Lung (tissue), 16 donors: Measurements from ENCODE around the gene APPBP2. TPM values are rescaled to one million over a fixed set of nuclear protein-coding genes. Genes with fewer than 3 reads are reported as not detected.

ENCODE experiments used
- ATAC-seq: fragments of 200-7000 bp; cut with Tn5 transposase; one replicate; pipeline ENCODE4 v1.9.1; 2020; ENCODE audit warnings: moderate number of reproducible peaks; ENCODE audit not compliant: insufficient read depth, low FRiP score
- DNase-seq, 3 donors: peaks; one replicate each; pipeline ENCODE4 v3.0.0-alpha.2; 2013 to 2017
- H3K27ac ChIP-seq, 2 donors: one replicate each; pipeline ENCODE4 v1.5.1; 2013; ENCODE audit warnings: mild to moderate bottlenecking in 2 of 2, moderate library complexity in 2 of 2, control low read depth in 1 of 2, inconsistent platforms in 1 of 2, low read depth in 1 of 2, low read length in 1 of 2
- H3K27me3 ChIP-seq, 3 donors: one replicate each; pipeline ENCODE4 v1.5.1; 2013; ENCODE audit warnings: low read length in 2 of 3; ENCODE audit not compliant: control insufficient read depth in 3 of 3, insufficient read depth in 3 of 3
- H3K36me3 ChIP-seq, 4 donors: one replicate each; pipeline ENCODE4 v1.5.1; 2013; ENCODE audit warnings: low read length in 4 of 4, mild to moderate bottlenecking in 1 of 4, moderate library complexity in 1 of 4; ENCODE audit not compliant: control insufficient read depth in 4 of 4, insufficient read depth in 4 of 4
- H3K4me1 ChIP-seq, 5 donors: one replicate each; pipeline ENCODE4 v1.5.1; 2013; ENCODE audit warnings: low read length in 5 of 5, mild to moderate bottlenecking in 2 of 5, moderate library complexity in 1 of 5; ENCODE audit not compliant: control insufficient read depth in 5 of 5, insufficient read depth in 5 of 5
- H3K4me3 ChIP-seq: one replicate; pipeline ENCODE4 v1.5.1; 2013; ENCODE audit warnings: mild to moderate bottlenecking, control low read depth, moderate library complexity
- H3K9ac ChIP-seq, 2 donors: one replicate each; pipeline ENCODE4 v1.5.1; 2013; ENCODE audit warnings: low read length in 2 of 2, control low read depth in 1 of 2; ENCODE audit not compliant: insufficient read depth in 1 of 2
- H3K9me3 ChIP-seq, 4 donors: one replicate each; pipeline ENCODE4 v1.5.1; 2013; ENCODE audit warnings: low read length in 3 of 4, mild to moderate bottlenecking in 1 of 4, moderate library complexity in 1 of 4; ENCODE audit not compliant: control insufficient read depth in 4 of 4, insufficient read depth in 3 of 4
- WGBS, 2 donors: extraction: QIAGEN DNeasy Blood & Tissue Kit; methylation state at CpG; one replicate each; pipeline ENCODE4 v1.1.7; 2013; 5-methylcytosine and 5-hydroxymethylcytosine counted together
- long read RNA-seq, 5 donors: transcript quantifications; one replicate each; lab custom pipeline, GENCODE V29; 2026
- polyA plus RNA-seq, 2 donors: library from polyadenylated mRNA; stranded (reverse); fragments of 200-250 nt; gene quantifications; one replicate each; pipeline ENCODE4 v1.2.1, GENCODE V29; 2013
- total RNA-seq, 2 donors: library from RNA; depleted of rRNA in 1 of 2; stranded (reverse); fragments of >200 nt in 1 of 2; gene quantifications; one replicate each; pipeline ENCODE4 v1.2.1, GENCODE V29; 2014 to 2021
- TF ChIP-seq, protein P1 (sequence below): IDR thresholded peaks from 2 replicates; pipeline ENCODE4 v1.5.1; 2012; ENCODE audit warnings: mild to moderate bottlenecking; ENCODE audit errors: control extremely low read depth, extremely low read depth
- donor health status: control.
- donor health status: control.
- donor health status: Bipolar disorder and iron deficiency.
- donor health status: healthy.
- donor health status: DM: yes; HTN: yes; CAD: no.

Gene APPBP2
- total RNA-seq (10 to 100 TPM; 30.9 to 57.8 TPM), polyA plus RNA-seq (10 to 100 TPM in 1 of 2 donors, 1 to 10 TPM in 1; 5.7 to 10.4 TPM)
- long read RNA-seq, donor 1, full-length matches to known transcripts: 9 of 9 reads
- long read RNA-seq, donor 1, partial matches to known transcripts: 0 of 9 reads
- long read RNA-seq, donor 1, other reads (novel, unspliced or antisense): 0 of 9 reads
- long read RNA-seq, donor 2, full-length matches to known transcripts: 3 of 3 reads
- long read RNA-seq, donor 2, partial matches to known transcripts: 0 of 3 reads
- long read RNA-seq, donor 2, other reads (novel, unspliced or antisense): 0 of 3 reads
- long read RNA-seq, donor 3, full-length matches to known transcripts: 5 of 5 reads
- long read RNA-seq, donor 3, partial matches to known transcripts: 0 of 5 reads
- long read RNA-seq, donor 3, other reads (novel, unspliced or antisense): 0 of 5 reads
- long read RNA-seq, donor 4: 0 reads
- long read RNA-seq, donor 5, full-length matches to known transcripts: 8 of 8 reads
- long read RNA-seq, donor 5, partial matches to known transcripts: 0 of 8 reads
- long read RNA-seq, donor 5, other reads (novel, unspliced or antisense): 0 of 8 reads

- Histone ChIP-seq H3K27ac (peak within 1 kb of the TSS; percentile 98 to 99), H3K27me3 (no peaks in the 10 kb centered on the region), H3K9me3 (no peaks in the 10 kb centered on the region), H3K4me3 (peak within 1 kb of the TSS; percentile 67), H3K9ac (peak within 1 kb of the TSS; percentile 94 to 99), H3K4me1 (peaks cover 0 to 35% (median 3%) of the 10 kb centered on the region in 5 donors), H3K36me3 (peaks cover 0 to 2% (median 0%) of the 10 kb centered on the region in 4 donors)
- TF ChIP-seq, protein P1, sequence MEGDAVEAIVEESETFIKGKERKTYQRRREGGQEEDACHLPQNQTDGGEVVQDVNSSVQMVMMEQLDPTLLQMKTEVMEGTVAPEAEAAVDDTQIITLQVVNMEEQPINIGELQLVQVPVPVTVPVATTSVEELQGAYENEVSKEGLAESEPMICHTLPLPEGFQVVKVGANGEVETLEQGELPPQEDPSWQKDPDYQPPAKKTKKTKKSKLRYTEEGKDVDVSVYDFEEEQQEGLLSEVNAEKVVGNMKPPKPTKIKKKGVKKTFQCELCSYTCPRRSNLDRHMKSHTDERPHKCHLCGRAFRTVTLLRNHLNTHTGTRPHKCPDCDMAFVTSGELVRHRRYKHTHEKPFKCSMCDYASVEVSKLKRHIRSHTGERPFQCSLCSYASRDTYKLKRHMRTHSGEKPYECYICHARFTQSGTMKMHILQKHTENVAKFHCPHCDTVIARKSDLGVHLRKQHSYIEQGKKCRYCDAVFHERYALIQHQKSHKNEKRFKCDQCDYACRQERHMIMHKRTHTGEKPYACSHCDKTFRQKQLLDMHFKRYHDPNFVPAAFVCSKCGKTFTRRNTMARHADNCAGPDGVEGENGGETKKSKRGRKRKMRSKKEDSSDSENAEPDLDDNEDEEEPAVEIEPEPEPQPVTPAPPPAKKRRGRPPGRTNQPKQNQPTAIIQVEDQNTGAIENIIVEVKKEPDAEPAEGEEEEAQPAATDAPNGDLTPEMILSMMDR: no peak
- DNase-seq (peak; percentile 93 to 96 (median 95)), ATAC-seq (peak; percentile 96)
- 0 to 1% methylated on average over 69 of the region's 69 CpGs for WGBS, 2 donors
These were observed at the start of gene APPBP2 for GRCh38 chr17:60525685-60526514. Gene APPBP2 (minus strand): TSS chr17:60526242. CDS start chr17:60525931, 311 bp downstream.

DNA sequence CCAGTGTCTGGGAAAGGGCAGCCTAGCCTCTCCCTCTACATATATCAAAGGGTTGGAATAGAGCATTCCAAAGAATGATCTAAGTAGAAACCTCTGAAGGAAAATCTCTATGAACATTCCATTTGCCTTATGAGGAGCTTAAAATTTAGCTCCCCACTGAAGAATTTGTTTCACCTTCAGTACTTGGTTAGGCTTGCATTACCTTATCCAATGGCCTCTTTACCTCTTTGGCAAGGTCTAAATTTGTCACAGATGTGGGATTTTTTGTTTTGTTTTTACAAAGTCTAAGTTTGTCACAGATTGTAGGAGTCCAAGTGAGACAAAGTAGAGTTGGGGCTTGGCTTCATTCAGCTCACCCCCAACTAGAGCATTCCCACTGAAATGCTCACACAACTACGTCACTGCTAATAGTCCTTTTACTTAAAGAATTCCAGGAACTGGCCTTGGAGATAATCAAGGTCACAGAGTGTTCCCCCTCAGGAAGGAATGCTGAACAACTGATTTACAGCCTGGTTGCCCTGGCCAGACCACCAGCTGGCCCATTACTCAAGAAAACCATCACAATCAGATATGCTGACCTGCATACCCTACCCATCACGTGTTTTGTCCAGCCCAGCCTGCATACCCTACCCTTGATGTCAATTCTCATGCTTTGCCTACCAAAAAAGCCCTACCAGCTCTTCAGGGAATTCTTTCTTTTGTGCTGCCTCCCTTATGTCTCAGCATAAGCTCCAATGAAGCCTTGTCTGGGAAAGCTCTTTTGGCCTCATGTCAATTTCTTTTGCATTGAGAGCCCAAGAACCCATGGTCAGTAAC is 47.4 kb upstream of the APPBP2 start:
- H3K9ac ChIP-seq: no peak overlapping the region
- H3K36me3 ChIP-seq: no peaks in the 10 kb centered on the region
- WGBS, 2 donors: 56 to 69% methylated on average over 2 of the region's 2 CpGs
- no peak overlapping the region for H3K4me3 ChIP-seq
- DNase-seq: peak in 2 of 3 donors; percentile 36 to 61
- peak overlapping the region; percentile 64 to 67 for H3K27ac ChIP-seq
- TF ChIP-seq, protein P1: no peak
- peaks cover 0 to 21% (median 0%) of the 10 kb centered on the region in 5 donors for H3K4me1 ChIP-seq
- H3K27me3 ChIP-seq: no peaks in the 10 kb centered on the region
- ATAC-seq: no peak
- H3K9me3 ChIP-seq: peaks cover 0 to 2% (median 0%) of the 10 kb centered on the region in 4 donors

GRCh38 chr17:60565233-60565632 is 39.2 kb upstream of the APPBP2 start:
- H3K4me1 ChIP-seq: peaks cover 0 to 5% (median 0%) of the 10 kb centered on the region in 5 donors
- no peaks in the 10 kb centered on the region for H3K9me3 ChIP-seq
- no peak overlapping the region for H3K9ac ChIP-seq
- H3K27ac ChIP-seq: no peak overlapping the region
- no peak for DNase-seq
- H3K36me3 ChIP-seq: no peaks in the 10 kb centered on the region
- TF ChIP-seq, protein P1: no peak
- no peaks in the 10 kb centered on the region for H3K27me3 ChIP-seq
- WGBS, 2 donors: 91 to 95% methylated on average over 6 of the region's 6 CpGs
- no peak for ATAC-seq
- no peak overlapping the region for H3K4me3 ChIP-seq
